Body of pancreas (tissue), 4 donors: ENCODE data around the gene COX4I2.

Experiments
- CTCF ChIP-seq, 7 experiments: fragments of 450-650 bp in 4 of 7; fragments of 200-600 bp in 3 of 7; sonication (generic) in 3 of 7; IDR thresholded peaks; one replicate each; pipeline ENCODE4 v1.5.1; 2016 to 2019; ENCODE audit warnings: antibody characterized with exemption in 7 of 7
- POLR2A ChIP-seq, 3 donors: fragments of 450-650 bp; IDR thresholded peaks; one replicate each; pipeline ENCODE4 v1.6.1; 2016; ENCODE audit warnings: antibody characterized with exemption in 3 of 3, mild to moderate bottlenecking in 2 of 3

DNA sequence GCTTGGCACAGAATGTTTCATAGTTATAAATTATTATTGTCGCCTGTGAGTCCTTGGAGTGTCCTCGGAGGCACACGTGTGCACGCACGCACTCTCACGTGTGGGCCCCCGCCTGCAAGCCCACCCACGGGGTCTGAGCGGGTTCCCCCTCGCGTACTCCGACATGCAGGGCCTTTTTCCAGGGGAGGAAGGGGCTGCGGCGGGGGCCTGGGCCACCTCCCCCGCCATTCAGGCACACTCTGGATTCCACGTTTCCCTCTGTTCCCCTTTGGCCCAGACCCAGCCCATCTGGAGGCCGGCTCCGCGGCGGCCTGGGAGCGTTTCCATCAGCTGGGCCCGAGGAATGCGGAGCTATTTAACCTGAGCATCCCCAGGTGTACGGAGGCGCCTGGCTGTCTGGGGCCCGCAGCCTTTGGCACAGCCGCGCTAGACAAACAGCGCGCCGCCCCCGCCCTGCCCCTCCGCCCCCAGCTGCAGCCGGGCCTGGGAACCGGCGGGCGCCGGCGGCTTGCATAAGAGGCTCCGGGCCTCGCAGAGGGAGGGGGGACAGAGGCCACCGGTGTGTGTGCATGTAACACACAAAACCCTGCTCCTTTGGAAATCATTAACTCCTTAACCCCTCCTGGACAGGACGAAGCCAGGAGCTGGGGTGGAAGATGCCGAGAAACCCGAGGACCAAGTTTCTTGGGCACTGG lies 29.3 kb upstream of the COX4I2 start:
- TF ChIP-seq CTCF (IDR thresholded peaks at IDR 0.05) = no peak
- TF ChIP-seq POLR2A (IDR thresholded peaks at IDR 0.05) = peak in 1 of 3 donors; percentile 11
